Spleen (tissue), 11 donors: ENCODE measurements around the gene PREP. TPM values are rescaled to one million over a fixed set of nuclear protein-coding genes. Genes with fewer than 3 reads are reported as not detected.

ENCODE experiments used
- DNase-seq: peaks from one replicate; pipeline ENCODE4 v3.0.0-alpha.2; 2020
- H3K27ac ChIP-seq, 8 donors: fragments of 200-600 bp; sonication (generic) in 7 of 8; 1 replicate in 4 of 8; 2 replicates in 4 of 8; pipeline versions ENCODE4 v1.5.0 to v1.8.0; 2016 to 2021; ENCODE audit warnings: inconsistent platforms in 4 of 8, mild to moderate bottlenecking in 4 of 8, moderate library complexity in 1 of 8
- H3K27me3 ChIP-seq, 7 donors: fragments of 200-600 bp; sonication (generic) in 6 of 7; replicated peaks in 1 of 7; 1 replicate in 4 of 7; 2 replicates in 3 of 7; pipeline versions ENCODE4 v1.5.0 to v1.8.0; 2016 to 2021; ENCODE audit warnings: inconsistent platforms in 3 of 7, mild to moderate bottlenecking in 1 of 7
- H3K36me3 ChIP-seq, 6 donors: fragments of 200-600 bp; sonication (generic) in 5 of 6; 1 replicate in 4 of 6; 2 replicates in 2 of 6; pipeline versions ENCODE4 v1.5.0 to v1.8.0; 2016 to 2021; ENCODE audit warnings: inconsistent platforms in 2 of 6
- H3K4me1 ChIP-seq, 6 donors: fragments of 200-600 bp; sonication (generic) in 5 of 6; 1 replicate in 3 of 6; 2 replicates in 3 of 6; pipeline versions ENCODE4 v1.5.0 to v1.8.0; 2016 to 2021; ENCODE audit warnings: inconsistent platforms in 3 of 6
- H3K4me3 ChIP-seq, 8 donors: fragments of 200-600 bp; sonication (generic) in 7 of 8; 1 replicate in 4 of 8; 2 replicates in 4 of 8; pipeline versions ENCODE4 v1.5.0 to v1.8.0; 2016 to 2021; ENCODE audit warnings: inconsistent platforms in 4 of 8, mild to moderate bottlenecking in 4 of 8, moderate library complexity in 2 of 8
- H3K9me3 ChIP-seq, 8 donors: fragments of 200-600 bp; sonication (generic) in 7 of 8; 1 replicate in 4 of 8; 2 replicates in 4 of 8; pipeline versions ENCODE4 v1.5.0 to v1.8.0; 2016 to 2021; ENCODE audit warnings: inconsistent platforms in 4 of 8
- CTCF ChIP-seq, 11 experiments: fragments of 200-600 bp in 7 of 11; fragments of 450-650 bp in 4 of 11; sonication (generic) in 4 of 11; IDR thresholded peaks in 8 of 11; conservative IDR thresholded peaks in 3 of 11; 1 replicate in 7 of 11; 2 replicates in 4 of 11; pipeline versions ENCODE4 v1.4.0 to v1.8.0; 2016 to 2021; ENCODE audit warnings: antibody characterized with exemption in 11 of 11, inconsistent platforms in 4 of 11, mild to moderate bottlenecking in 1 of 11
- POLR2A ChIP-seq, 3 donors: fragments of 450-650 bp; IDR thresholded peaks; one replicate each; pipeline ENCODE4 v1.5.1; 2017; ENCODE audit warnings: antibody characterized with exemption in 3 of 3, mild to moderate bottlenecking in 1 of 3
- POLR2AphosphoS5 ChIP-seq, 3 donors: sonication (generic); formaldehyde crosslinking; IDR thresholded peaks; one replicate each; pipeline ENCODE4 v1.5.1; 2017; ENCODE audit warnings: antibody characterized with exemption in 3 of 3
- WGBS, 5 donors: extraction: QIAGEN DNeasy Blood & Tissue Kit in 3 of 5; methylation state at CpG; one replicate each; pipeline versions ENCODE4 v1.1.5 to v1.1.7; 2013 to 2018; 5-methylcytosine and 5-hydroxymethylcytosine counted together
- intact Hi-C: fragments of 100-400 bp; cut with DNase I; formaldehyde crosslinking; loops from one replicate; pipeline ENCODE4 v1.15.0; 2023; ENCODE audit warnings: low total_unique reads
- polyA plus RNA-seq, 3 donors: library from polyadenylated mRNA; stranded (reverse); fragments of 200-250 nt; gene quantifications; one replicate each; pipeline ENCODE4 v1.2.1, GENCODE V29; 2013
- total RNA-seq, 7 donors: library from RNA; depleted of rRNA in 3 of 7; stranded (reverse); fragments of >200 nt in 3 of 7; fragmentation: NEBNext Ultra II Directional in 4 of 7; extraction: Animal tissue kit (Norgen Biotek cat#: 25700) in 4 of 7; gene quantifications; one replicate each; pipeline versions ENCODE4 v1.1.0 to v1.2.1, GENCODE V29; 2016 to 2021
- donor health status: healthy with polysubstance abuse.
- donor health status: DM: no; HTN: no; CAD: no; lungs with moderate emphysema.
- donor health status: DM: no; HTN: no; CAD: no.
- donor health status: Bipolar disorder and iron deficiency.
- donor health status: healthy.
- donor health status: DM: no; HTN: no; CAD: no.
- donor health status: DM: yes; HTN: yes; CAD: no.

The PREP gene
- total and polyA plus RNA-seq, 10 donors = 9.8 to 22.9 (median 18.5) TPM

GRCh38 chr6:105259913-105260889, 142.7 kb downstream of the PREP start:
- TF ChIP-seq POLR2AphosphoS5 (IDR thresholded peaks at IDR 0.05) (no peak), POLR2A (IDR thresholded peaks at IDR 0.05) (no peak), CTCF (IDR thresholded peaks at IDR 0.05 in 8 of 11, conservative IDR thresholded peaks at IDR 0.05 in 3 of 11) (no peak)
- no peak for DNase-seq
- WGBS, 5 donors = 73 to 83% (median 79%) methylated on average over 13 of the region's 13 CpGs
- Histone ChIP-seq H3K4me3 (no peak overlapping the region), H3K27me3 (no peaks in the 10 kb centered on the region), H3K36me3 (no peaks in the 10 kb centered on the region), H3K9me3 (no peaks in the 10 kb centered on the region), H3K27ac (no peak overlapping the region), H3K4me1 (no peaks in the 10 kb centered on the region)
- intact Hi-C loops = no loop called here

DNA sequence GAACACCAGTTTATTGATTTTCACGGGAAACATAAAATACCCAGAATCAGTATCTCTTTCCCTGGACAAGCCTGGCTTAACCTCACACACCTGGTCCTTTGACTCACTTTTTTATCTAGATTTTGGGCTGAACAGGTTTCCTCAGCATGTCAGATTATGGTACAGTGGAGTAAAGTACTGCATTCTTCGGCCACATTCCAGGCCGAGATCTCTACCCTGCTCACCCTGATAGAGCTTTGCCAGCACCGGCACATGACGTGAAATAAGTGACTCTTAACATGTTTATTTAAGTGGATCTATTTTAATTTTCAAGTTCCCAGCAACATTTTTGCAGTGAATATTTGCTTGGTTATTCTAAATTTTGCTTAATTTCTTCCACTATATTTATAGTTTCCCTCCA, 144.1 kb downstream of the PREP start:
- Histone ChIP-seq H3K4me3 (no peak overlapping the region), H3K36me3 (no peaks in the 10 kb centered on the region), H3K27me3 (no peaks in the 10 kb centered on the region), H3K27ac (no peak overlapping the region), H3K9me3 (no peaks in the 10 kb centered on the region), H3K4me1 (no peaks in the 10 kb centered on the region)
- no peak for DNase-seq
- intact Hi-C loops = no loop called here
- 51 to 96% (median 79%) methylated on average over 5 of the region's 5 CpGs for WGBS, 5 donors
- TF ChIP-seq CTCF (IDR thresholded peaks at IDR 0.05 in 8 of 11, conservative IDR thresholded peaks at IDR 0.05 in 3 of 11) (no peak), POLR2A (IDR thresholded peaks at IDR 0.05) (no peak), POLR2AphosphoS5 (IDR thresholded peaks at IDR 0.05) (no peak)

DNA sequence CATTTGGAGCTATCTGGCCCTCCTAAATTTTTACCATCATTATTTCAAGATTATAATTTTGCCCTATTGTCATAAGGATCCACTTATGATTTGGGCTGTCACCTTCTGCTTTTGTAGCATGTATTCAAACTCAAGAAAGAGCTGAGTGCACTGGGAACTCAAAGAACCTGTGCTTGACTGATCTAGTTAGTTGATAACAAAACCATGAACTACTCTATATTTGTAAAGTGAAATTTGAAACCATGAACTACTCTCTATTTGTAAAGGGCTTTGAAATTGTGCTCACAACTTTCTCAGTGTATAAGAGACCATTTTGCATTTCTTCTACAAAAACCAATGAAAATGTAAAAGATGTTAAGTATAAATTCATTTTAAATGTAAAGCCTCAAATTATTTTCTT, 145.5 kb downstream of the PREP start:
- Histone ChIP-seq H3K36me3 (no peaks in the 10 kb centered on the region), H3K27ac (no peak overlapping the region), H3K9me3 (no peaks in the 10 kb centered on the region), H3K4me1 (no peaks in the 10 kb centered on the region), H3K4me3 (no peak overlapping the region), H3K27me3 (no peaks in the 10 kb centered on the region)
- intact Hi-C loops = no loop called here
- no peak for TF ChIP-seq POLR2A (IDR thresholded peaks at IDR 0.05)
- no peak for TF ChIP-seq POLR2AphosphoS5 (IDR thresholded peaks at IDR 0.05)
- TF ChIP-seq CTCF (IDR thresholded peaks at IDR 0.05 in 8 of 11, conservative IDR thresholded peaks at IDR 0.05 in 3 of 11) = no peak
- DNase-seq = no peak

DNA sequence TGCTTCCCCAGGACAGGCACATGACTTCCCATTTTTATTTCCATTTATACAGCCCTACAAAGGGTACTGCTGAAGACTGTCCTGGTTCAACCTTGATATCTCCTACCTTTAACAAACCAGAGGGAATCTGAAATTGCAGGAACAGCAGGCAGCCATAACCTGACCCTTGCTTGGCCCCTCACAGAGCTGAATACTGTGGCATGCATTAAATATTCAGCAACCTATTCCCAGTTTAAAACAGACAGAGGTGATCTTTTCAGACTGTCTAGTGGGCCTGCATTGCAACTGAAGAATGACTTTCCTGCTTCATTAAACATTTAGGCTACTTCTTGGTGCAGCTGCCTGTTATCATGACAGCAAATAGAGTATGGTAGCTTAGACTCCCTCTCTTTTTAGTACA, 146.3 kb downstream of the PREP start:
- intact Hi-C loops = no loop called here
- no peak for DNase-seq
- no peak overlapping the region for H3K27ac ChIP-seq

More for the DNA sequence above, 146.3 kb downstream of the PREP start:
- Histone ChIP-seq H3K4me3 (no peak overlapping the region), H3K36me3 (no peaks in the 10 kb centered on the region), H3K4me1 (no peaks in the 10 kb centered on the region), H3K27me3 (no peaks in the 10 kb centered on the region), H3K9me3 (no peaks in the 10 kb centered on the region)
- TF ChIP-seq POLR2A (IDR thresholded peaks at IDR 0.05) = no peak
- TF ChIP-seq POLR2AphosphoS5 (IDR thresholded peaks at IDR 0.05) = no peak
- no peak for TF ChIP-seq CTCF (IDR thresholded peaks at IDR 0.05 in 8 of 11, conservative IDR thresholded peaks at IDR 0.05 in 3 of 11)
